HG03097 (cell line): ENCODE data around the gene BBS9.
"Not testable (repeated sequence)": the region's sequence is repeated elsewhere in the genome, so short reads cannot be mapped to it uniquely, and the experiment has no call there.

Experiments used
- ATAC-seq: cut with Tn5 transposase; IDR thresholded peaks from one replicate; pipeline ENCODE4 v1.9.1; 2021; ENCODE audit not compliant: unreplicated experiment, low FRiP score

The BBS9 gene

GRCh38 chr7:33477719-33478480 is 348.5 kb downstream of the BBS9 start:
- no peak for ATAC-seq

GRCh38 chr7:33484476-33484875 is 355.1 kb downstream of the BBS9 start:
- ATAC-seq = not testable (repeated sequence)

- ATAC-seq = no peak
These were observed 356.6 kb downstream of the BBS9 start for GRCh38 chr7:33485747-33486493.

- ATAC-seq = no peak
These were observed 357.3 kb downstream of the BBS9 start for GRCh38 chr7:33486633-33487032.

- ATAC-seq = no peak
These were observed 358.8 kb downstream of the BBS9 start for GRCh38 chr7:33487998-33488682.

- ATAC-seq = no peak
These were observed 365.1 kb downstream of the BBS9 start for GRCh38 chr7:33494474-33494873.

- no peak for ATAC-seq
These were observed 365.8 kb downstream of the BBS9 start for GRCh38 chr7:33495207-33495606.

GRCh38 chr7:33497051-33497450 is 367.7 kb downstream of the BBS9 start:
- no peak for ATAC-seq

- no peak for ATAC-seq
These were observed 371.6 kb downstream of the BBS9 start for GRCh38 chr7:33500703-33501701.

- ATAC-seq = no peak
These were observed 373.6 kb downstream of the BBS9 start for GRCh38 chr7:33503014-33503413.

- no peak for ATAC-seq
These were observed 374.4 kb downstream of the BBS9 start for GRCh38 chr7:33503736-33504135.

- no peak for ATAC-seq
These were observed 374.9 kb downstream of the BBS9 start for GRCh38 chr7:33504266-33504665.

GRCh38 chr7:33509206-33509605 is 379.8 kb downstream of the BBS9 start:
- no peak for ATAC-seq

GRCh38 chr7:33511778-33512177 is 382.4 kb downstream of the BBS9 start:
- ATAC-seq = no peak

GRCh38 chr7:33516568-33516967 is 387.2 kb downstream of the BBS9 start:
- ATAC-seq = no peak

GRCh38 chr7:33517191-33517590 is 387.8 kb downstream of the BBS9 start:
- no peak for ATAC-seq

- ATAC-seq = not testable (repeated sequence)
These were observed 397.6 kb downstream of the BBS9 start for GRCh38 chr7:33527008-33527407.

GRCh38 chr7:33527613-33528012 is 398.2 kb downstream of the BBS9 start:
- not testable (repeated sequence) for ATAC-seq

GRCh38 chr7:33529070-33529469 is 399.7 kb downstream of the BBS9 start:
- no peak for ATAC-seq

GRCh38 chr7:33530664-33531063 is 401.3 kb downstream of the BBS9 start:
- no peak for ATAC-seq
